Measurements from ENCODE around the gene LRRC70. TPM values are rescaled to one million over a fixed set of nuclear protein-coding genes. Genes with fewer than 3 reads are reported as not detected.

Gene LRRC70
- total and polyA plus RNA-seq, 2 experiments from 2014 or later: 0.54 to 0.68 TPM

DNA sequence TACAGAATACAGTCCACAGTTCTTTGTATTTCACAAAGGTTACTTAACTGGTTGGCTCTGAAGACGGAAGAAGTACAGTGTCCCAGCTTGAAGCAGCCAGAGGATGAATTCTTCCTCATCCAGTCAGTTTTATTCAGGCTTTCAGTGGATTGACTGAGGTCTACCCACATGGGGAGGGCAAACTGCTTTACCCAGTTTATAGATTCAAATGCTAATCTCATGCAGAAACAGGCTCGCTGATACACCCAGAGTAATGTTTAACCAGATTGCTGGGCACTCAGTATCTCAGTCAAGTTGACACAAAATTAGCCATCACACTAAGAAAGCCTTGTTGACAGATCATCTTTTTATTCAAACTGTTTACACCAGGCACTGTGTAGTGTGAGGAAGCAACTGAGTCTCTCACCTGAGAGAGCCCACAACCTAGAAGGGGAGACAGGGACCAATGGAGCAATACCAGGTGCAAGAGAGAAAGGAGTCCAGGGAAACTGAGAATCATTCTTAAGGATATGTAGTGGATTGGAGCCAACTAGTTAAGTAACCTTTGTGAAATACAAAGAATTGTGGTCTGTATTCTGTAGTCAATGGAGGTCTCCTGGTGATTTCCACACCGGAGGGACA is 15.9 kb downstream of the LRRC70 start:
- Histone ChIP-seq H3K9me3 (ENCODE audit: low read depth) (no peaks in the 10 kb centered on the region), H3K4me3 (no peak overlapping the region), H3K27me3 (no peaks in the 10 kb centered on the region), H3K27ac (no peak overlapping the region), H3K4me1 (ENCODE audit: low read depth) (no peaks in the 10 kb centered on the region), H3K36me3 (peaks cover 6% of the 10 kb centered on the region)
- no peak for DNase-seq (ENCODE audit: low read depth in 1 of 2, low spot score in 1 of 2)
- TF ChIP-seq CTCF (IDR thresholded peaks at IDR 0.05; ENCODE audit: low read depth, low read length): no peak

- TF ChIP-seq CTCF (IDR thresholded peaks at IDR 0.05; ENCODE audit: low read depth, low read length): no peak
- no peak for DNase-seq (ENCODE audit: low read depth in 1 of 2, low spot score in 1 of 2)
- no peaks in the 10 kb centered on the region for H3K4me1 ChIP-seq (ENCODE audit: low read depth)
- H3K27me3 ChIP-seq: no peaks in the 10 kb centered on the region
- H3K36me3 ChIP-seq: peaks cover 3% of the 10 kb centered on the region
- no peaks in the 10 kb centered on the region for H3K9me3 ChIP-seq (ENCODE audit: low read depth)
- no peak overlapping the region for H3K27ac ChIP-seq
- H3K4me3 ChIP-seq: no peak overlapping the region
Measured at GRCh38 chr5:62596096-62596495, 17.5 kb downstream of the LRRC70 start.

DNA sequence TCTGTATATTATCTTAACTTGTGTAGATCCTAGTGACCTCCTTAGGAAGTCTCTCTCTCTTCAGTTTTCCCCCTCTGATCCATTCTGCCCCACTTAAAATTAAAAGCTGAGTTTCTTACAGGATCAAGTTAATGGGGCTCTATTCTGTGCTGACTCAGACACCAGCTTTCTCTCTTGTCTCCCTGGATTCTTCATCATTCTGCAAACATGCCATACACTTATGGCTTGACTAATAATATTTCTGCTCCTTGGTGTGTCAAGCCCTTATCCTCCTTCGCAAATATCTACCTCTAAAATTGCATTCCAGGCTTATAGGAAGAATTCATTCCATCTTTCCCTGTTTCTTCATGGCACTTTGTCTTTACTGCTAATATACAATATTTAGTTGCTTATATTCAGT is 18.1 kb downstream of the LRRC70 start:
- Histone ChIP-seq H3K4me1 (ENCODE audit: low read depth) (no peaks in the 10 kb centered on the region), H3K4me3 (no peak overlapping the region), H3K36me3 (peaks cover 1% of the 10 kb centered on the region), H3K9me3 (ENCODE audit: low read depth) (no peaks in the 10 kb centered on the region), H3K27ac (no peak overlapping the region), H3K27me3 (no peaks in the 10 kb centered on the region)
- no peak for DNase-seq (ENCODE audit: low read depth in 1 of 2, low spot score in 1 of 2)
- no peak for TF ChIP-seq CTCF (IDR thresholded peaks at IDR 0.05; ENCODE audit: low read depth, low read length)

DNA sequence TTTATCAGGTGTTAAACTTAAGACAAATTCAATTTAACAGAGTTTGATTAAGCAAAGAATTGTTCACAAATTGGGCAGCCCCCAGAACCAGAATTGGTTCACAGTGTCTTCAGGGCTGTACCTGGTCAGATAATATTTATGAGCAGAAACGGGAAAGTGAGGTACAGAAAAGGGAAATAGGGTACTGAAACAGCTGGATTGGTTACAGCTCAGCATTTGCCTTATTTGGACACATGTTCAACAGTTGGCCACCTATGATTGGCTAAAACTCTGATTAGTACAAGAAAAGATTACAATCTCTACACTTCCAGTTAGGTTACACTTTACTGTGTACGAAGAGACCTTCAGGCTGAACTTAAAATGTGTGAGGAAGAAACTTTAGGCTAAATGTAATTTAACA is 18.7 kb downstream of the LRRC70 start:
- no peak overlapping the region for H3K4me3 ChIP-seq
- no peaks in the 10 kb centered on the region for H3K9me3 ChIP-seq (ENCODE audit: low read depth)
- no peaks in the 10 kb centered on the region for H3K36me3 ChIP-seq
- no peak for DNase-seq (ENCODE audit: low read depth in 1 of 2, low spot score in 1 of 2)
- no peaks in the 10 kb centered on the region for H3K27me3 ChIP-seq
- H3K4me1 ChIP-seq (ENCODE audit: low read depth): no peaks in the 10 kb centered on the region
- TF ChIP-seq CTCF (IDR thresholded peaks at IDR 0.05; ENCODE audit: low read depth, low read length): no peak
- peak overlapping the region; percentile 9 for H3K27ac ChIP-seq

- H3K4me1 ChIP-seq (ENCODE audit: low read depth): peaks cover 4% of the 10 kb centered on the region
- no peaks in the 10 kb centered on the region for H3K36me3 ChIP-seq
- H3K4me3 ChIP-seq: no peak overlapping the region
- H3K27ac ChIP-seq: no peak overlapping the region
- DNase-seq (ENCODE audit: low read depth in 1 of 2, low spot score in 1 of 2): no peak
- H3K9me3 ChIP-seq (ENCODE audit: low read depth): no peaks in the 10 kb centered on the region
- H3K27me3 ChIP-seq: no peaks in the 10 kb centered on the region
- TF ChIP-seq CTCF (IDR thresholded peaks at IDR 0.05; ENCODE audit: low read depth, low read length): no peak
Measured at GRCh38 chr5:62600560-62601252, 22.1 kb downstream of the LRRC70 start.

All from cardiac muscle cell (in vitro differentiated cells and primary cell).